IPS-11a (cell line): ENCODE data around the gene PHGDH.
"Not testable (repeated sequence)": the region's sequence is repeated elsewhere in the genome, so short reads cannot be mapped to it uniquely, and the experiment has no call there.

ENCODE experiments used
- H3K4me3 ChIP-seq: one replicate; pipeline ENCODE4 v1.5.1; 2013; ENCODE audit warnings: low read depth, low read length, control low read depth

Gene PHGDH

GRCh38 chr1:119697598-119697997 lies 14.1 kb upstream of the PHGDH start:
- no peak overlapping the region for H3K4me3 ChIP-seq

- H3K4me3 ChIP-seq, result no peak overlapping the region
These were observed 11.4 kb upstream of the PHGDH start for GRCh38 chr1:119700326-119700725.

- no peak overlapping the region for H3K4me3 ChIP-seq
These were observed 10.1 kb upstream of the PHGDH start for GRCh38 chr1:119701659-119702058.

- H3K4me3 ChIP-seq, result no peak overlapping the region
These were observed 9.3 kb upstream of the PHGDH start for GRCh38 chr1:119702384-119702783.

- no peak overlapping the region for H3K4me3 ChIP-seq
These were observed 7.9 kb upstream of the PHGDH start for GRCh38 chr1:119703666-119704450.

- H3K4me3 ChIP-seq, result not testable (repeated sequence)
These were observed 5.1 kb upstream of the PHGDH start for GRCh38 chr1:119706599-119706998.

- H3K4me3 ChIP-seq, result peak overlapping the region; percentile 100
These were observed 354 bp upstream of the PHGDH start for GRCh38 chr1:119711356-119711803.

GRCh38 chr1:119712342-119713038 lies 756 bp downstream of the PHGDH start:
- peak overlapping the region; percentile 100 for H3K4me3 ChIP-seq

- H3K4me3 ChIP-seq, result peak overlapping the region; percentile 100
These were observed 1.5 kb downstream of the PHGDH start for GRCh38 chr1:119713039-119713748.

GRCh38 chr1:119713749-119714456 lies 2.2 kb downstream of the PHGDH start:
- peak overlapping the region; percentile 100 for H3K4me3 ChIP-seq

GRCh38 chr1:119714583-119714982 lies 2.8 kb downstream of the PHGDH start:
- H3K4me3 ChIP-seq, result no peak overlapping the region

GRCh38 chr1:119715542-119715941 lies 3.8 kb downstream of the PHGDH start:
- H3K4me3 ChIP-seq, result no peak overlapping the region

- no peak overlapping the region for H3K4me3 ChIP-seq
These were observed 6.7 kb downstream of the PHGDH start for GRCh38 chr1:119718409-119718808.

GRCh38 chr1:119718972-119719371 lies 7.2 kb downstream of the PHGDH start:
- no peak overlapping the region for H3K4me3 ChIP-seq

- H3K4me3 ChIP-seq, result no peak overlapping the region
These were observed 9.2 kb downstream of the PHGDH start for GRCh38 chr1:119720866-119721440.

GRCh38 chr1:119721896-119722295 lies 10.2 kb downstream of the PHGDH start:
- no peak overlapping the region for H3K4me3 ChIP-seq

GRCh38 chr1:119724611-119725218 lies 13.0 kb downstream of the PHGDH start:
- no peak overlapping the region for H3K4me3 ChIP-seq

- H3K4me3 ChIP-seq, result no peak overlapping the region
These were observed 13.9 kb downstream of the PHGDH start for GRCh38 chr1:119725626-119726025.

- H3K4me3 ChIP-seq, result no peak overlapping the region
These were observed 16.3 kb downstream of the PHGDH start for GRCh38 chr1:119727991-119728390.

GRCh38 chr1:119729044-119729443 lies 17.3 kb downstream of the PHGDH start:
- no peak overlapping the region for H3K4me3 ChIP-seq
